HL-60 (cell line): Measurements from ENCODE around the gene PPP2R2D.

Source experiments
- CTCF ChIP-seq: IDR thresholded peaks from one replicate; pipeline ENCODE4 v1.5.1; 2011; ENCODE audit warnings: low read length, control low read depth, inconsistent platforms; ENCODE audit not compliant: insufficient read depth
- REST ChIP-seq: IDR thresholded peaks from 2 replicates; pipeline ENCODE4 v1.6.1; 2012; ENCODE audit warnings: low read depth; ENCODE audit not compliant: insufficient replicate concordance

GRCh38 chr10:131870831-131871672, 29.8 kb upstream of the PPP2R2D start:
- no peak for TF ChIP-seq CTCF
- TF ChIP-seq REST = no peak
